Smooth muscle cell (in vitro differentiated cells): Measurements from ENCODE around the gene ARF1. TPM values are rescaled to one million over a fixed set of nuclear protein-coding genes. Genes with fewer than 3 reads are reported as not detected.

Experiments used
- DNase-seq: peaks from one replicate; lab custom pipeline; 2025; ENCODE audit not compliant: unreplicated experiment; lab: John Stamatoyannopoulos, UW
- H2AFZ ChIP-seq: fragments of 200-600 bp; sonication (generic); 2 replicates; pipeline ENCODE4 v1.6.0; 2016; ENCODE audit warnings: antibody characterized with exemption, low read depth, mild to moderate bottlenecking
- H3F3A ChIP-seq: fragments of 200-600 bp; sonication (generic); 2 replicates; pipeline ENCODE4 v1.6.0; 2017; ENCODE audit warnings: antibody characterized with exemption, low read depth
- H3K27ac ChIP-seq: fragments of 200-600 bp; sonication (generic); 2 replicates; pipeline ENCODE4 v1.5.1; 2016; ENCODE audit warnings: low read depth, mild to moderate bottlenecking
- H3K27me3 ChIP-seq: fragments of 200-600 bp; sonication (generic); 2 replicates; pipeline ENCODE4 v1.6.1; 2016; ENCODE audit warnings: low read depth, mild to moderate bottlenecking
- H3K36me3 ChIP-seq: fragments of 200-600 bp; sonication (generic); 2 replicates; pipeline ENCODE4 v1.5.1; 2016; ENCODE audit warnings: low read depth
- H3K4me1 ChIP-seq: fragments of 200-600 bp; sonication (generic); 2 replicates; pipeline ENCODE4 v1.5.1; 2016; ENCODE audit warnings: low read depth
- H3K4me2 ChIP-seq: fragments of 200-600 bp; sonication (generic); 2 replicates; pipeline ENCODE4 v1.6.0; 2016; ENCODE audit warnings: mild to moderate bottlenecking
- H3K4me3 ChIP-seq: fragments of 200-600 bp; sonication (generic); 2 replicates; pipeline ENCODE4 v1.5.1; 2016; ENCODE audit warnings: mild to moderate bottlenecking
- H3K79me2 ChIP-seq: fragments of 200-600 bp; sonication (generic); 2 replicates; pipeline ENCODE4 v1.6.0; 2016; ENCODE audit warnings: low read depth, mild to moderate bottlenecking
- H3K9ac ChIP-seq: fragments of 200-600 bp; sonication (generic); 2 replicates; pipeline ENCODE4 v1.6.0; 2016; ENCODE audit warnings: low read depth
- H3K9me3 ChIP-seq: fragments of 200-600 bp; sonication (generic); replicated peaks from 2 replicates; pipeline ENCODE4 v1.5.1; 2016; ENCODE audit warnings: low read depth
- H4K20me1 ChIP-seq: fragments of 200-600 bp; sonication (generic); 2 replicates; pipeline ENCODE4 v1.6.0; 2016; ENCODE audit warnings: low read depth
- CTCF ChIP-seq: fragments of 200-600 bp; sonication (generic); IDR thresholded peaks from 2 replicates; pipeline ENCODE4 v1.5.1; 2017; ENCODE audit warnings: borderline replicate concordance, mild to moderate bottlenecking, antibody characterized with exemption; ENCODE audit not compliant: insufficient read depth, poor library complexity, severe bottlenecking
- WGBS: methylation state at CpG from one replicate; pipeline ENCODE4 v1.1.7; 2016; ENCODE audit warnings: low lambda C conversion rate; 5-methylcytosine and 5-hydroxymethylcytosine counted together
- polyA plus RNA-seq: library from polyadenylated mRNA; unstranded; fragments of >200 nt; fragmentation: Nextera tagmentation; extraction: Ambion mirVana; gene quantifications from 2 replicates; pipeline ENCODE4 v1.2.1, GENCODE V29; 2016
- total RNA-seq: library from RNA; depleted of rRNA; stranded (reverse); fragments of >200 nt; gene quantifications from 2 replicates; pipeline ENCODE4 v1.2.3, GENCODE V29; 2014

Gene ARF1
- total and polyA plus RNA-seq, 2 experiments from 2014 or later, result 237 to 698 TPM

DNA sequence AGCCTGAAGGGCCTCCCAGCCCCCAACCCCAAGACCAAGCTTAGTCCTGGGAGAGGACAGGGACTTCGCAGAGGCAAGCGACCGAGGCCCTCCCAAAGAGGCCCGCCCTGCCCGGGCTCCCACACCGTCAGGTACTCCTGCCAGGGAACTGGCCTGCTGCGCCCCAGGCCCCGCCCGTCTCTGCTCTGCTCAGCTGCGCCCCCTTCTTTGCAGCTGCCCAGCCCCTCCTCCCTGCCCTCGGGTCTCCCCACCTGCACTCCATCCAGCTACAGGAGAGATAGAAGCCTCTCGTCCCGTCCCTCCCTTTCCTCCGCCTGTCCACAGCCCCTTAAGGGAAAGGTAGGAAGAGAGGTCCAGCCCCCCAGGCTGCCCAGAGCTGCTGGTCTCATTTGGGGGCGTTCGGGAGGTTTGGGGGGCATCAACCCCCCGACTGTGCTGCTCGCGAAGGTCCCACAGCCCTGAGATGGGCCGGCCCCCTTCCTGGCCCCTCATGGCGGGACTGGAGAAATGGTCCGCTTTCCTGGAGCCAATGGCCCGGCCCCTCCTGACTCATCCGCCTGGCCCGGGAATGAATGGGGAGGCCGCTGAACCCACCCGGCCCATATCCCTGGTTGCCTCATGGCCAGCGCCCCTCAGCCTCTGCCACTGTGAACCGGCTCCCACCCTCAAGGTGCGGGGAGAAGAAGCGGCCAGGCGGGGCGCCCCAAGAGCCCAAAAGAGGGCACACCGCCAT lies 21.9 kb upstream of the ARF1 start:
- Histone ChIP-seq H3K79me2 (no peaks in the 10 kb centered on the region), H3K9ac (no peak overlapping the region), H3K4me1 (peaks cover 7% of the 10 kb centered on the region), H4K20me1 (no peaks in the 10 kb centered on the region), H2AFZ (peak overlapping the region; percentile 91), H3K27me3 (peaks cover 54% of the 10 kb centered on the region), H3K4me2 (peak overlapping the region; percentile 89), H3K27ac (no peak overlapping the region), H3K4me3 (peak overlapping the region; percentile 47), H3K9me3 (no peaks in the 10 kb centered on the region), H3F3A (no peaks in the 10 kb centered on the region), H3K36me3 (no peaks in the 10 kb centered on the region)
- DNase-seq, result no peak
- 14% methylated on average over 31 of the region's 34 CpGs for WGBS
- TF ChIP-seq CTCF, result no peak

- Histone ChIP-seq H3K27me3 (peaks cover 48% of the 10 kb centered on the region), H3K36me3 (no peaks in the 10 kb centered on the region), H3K4me1 (peaks cover 7% of the 10 kb centered on the region), H3K9me3 (no peaks in the 10 kb centered on the region), H4K20me1 (no peaks in the 10 kb centered on the region), H3F3A (no peaks in the 10 kb centered on the region), H3K4me2 (no peak overlapping the region), H3K79me2 (no peaks in the 10 kb centered on the region), H3K27ac (no peak overlapping the region), H2AFZ (no peak overlapping the region), H3K9ac (no peak overlapping the region), H3K4me3 (no peak overlapping the region)
- DNase-seq, result no peak
- WGBS, result 93% methylated on average over 10 of the region's 10 CpGs
- TF ChIP-seq CTCF, result no peak
Observed at GRCh38 chr1:228061411-228062084, 21.0 kb upstream of the ARF1 start.

GRCh38 chr1:228062085-228062791 lies 20.3 kb upstream of the ARF1 start:
- no peaks in the 10 kb centered on the region for H3K36me3 ChIP-seq
- WGBS, result 91% methylated on average over 9 of the region's 9 CpGs
- H3F3A ChIP-seq, result no peaks in the 10 kb centered on the region
- no peak for DNase-seq
- no peaks in the 10 kb centered on the region for H3K9me3 ChIP-seq
- no peak overlapping the region for H3K4me2 ChIP-seq
- no peaks in the 10 kb centered on the region for H4K20me1 ChIP-seq
- no peak overlapping the region for H3K4me3 ChIP-seq
- no peak overlapping the region for H3K9ac ChIP-seq
- TF ChIP-seq CTCF, result no peak
- peaks cover 7% of the 10 kb centered on the region for H3K4me1 ChIP-seq
- no peak overlapping the region for H2AFZ ChIP-seq
- H3K27me3 ChIP-seq, result peaks cover 47% of the 10 kb centered on the region
- no peak overlapping the region for H3K27ac ChIP-seq
- H3K79me2 ChIP-seq, result no peaks in the 10 kb centered on the region
